GM19463 (cell line): ENCODE measurements around the gene CARD11.

Experiments used
- ATAC-seq: cut with Tn5 transposase; IDR thresholded peaks from one replicate; pipeline ENCODE4 v1.9.1; 2021; ENCODE audit warnings: mild to moderate bottlenecking, moderate library complexity; ENCODE audit not compliant: unreplicated experiment

The CARD11 gene

DNA sequence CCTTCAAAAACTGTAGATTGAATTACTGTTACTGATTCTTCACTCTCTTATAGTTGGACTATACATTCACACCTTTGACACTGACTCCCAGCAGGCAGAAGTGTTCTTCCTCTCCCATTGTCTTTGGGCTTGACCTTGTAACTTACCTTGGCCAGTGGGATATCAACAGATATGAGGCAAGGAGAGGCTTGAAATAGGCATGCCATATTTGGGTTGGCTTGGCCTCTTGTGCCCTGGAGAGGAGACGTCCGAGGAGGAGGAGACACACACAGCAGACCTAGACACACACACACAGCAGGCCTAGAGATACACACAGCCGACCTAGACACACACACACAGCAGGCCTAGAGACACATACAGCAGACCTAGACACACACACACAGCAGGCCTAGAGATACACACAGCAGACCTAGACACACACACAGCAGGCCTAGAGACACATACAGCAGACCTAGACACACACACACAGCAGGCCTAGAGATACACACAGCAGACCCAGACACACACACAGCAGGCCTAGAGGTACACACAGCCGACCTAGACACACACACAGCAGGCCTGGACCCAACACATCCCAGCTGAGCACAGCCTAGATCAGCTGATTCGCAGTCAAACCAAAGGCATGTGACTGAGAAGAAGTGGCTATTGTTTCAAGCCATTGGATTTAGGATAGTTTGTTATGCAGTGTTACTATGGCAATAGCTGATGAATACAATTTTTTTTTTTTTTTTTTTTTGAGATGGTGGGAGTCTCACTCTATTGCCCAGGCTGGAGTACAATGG lies 187.1 kb downstream of the CARD11 start:
- no peak for ATAC-seq
